Measurements from ENCODE around the gene TOX2. TPM values are rescaled to one million over a fixed set of nuclear protein-coding genes. Genes with fewer than 3 reads are reported as not detected.

Gene TOX2
- total and polyA plus RNA-seq, 2 of the 4 experiments (the other 2 are of a cell fraction), result 1.3 to 17.5 TPM

GRCh38 chr20:44040202-44040915, 125.7 kb downstream of the TOX2 start:
- H2BK15ac ChIP-seq (ENCODE audit: low read depth, low read length), result no peak overlapping the region
- no peak overlapping the region for H3K14ac ChIP-seq (replicated peaks; ENCODE audit: low read depth, low read length)
- H3K36me3 ChIP-seq (ENCODE audit: control insufficient read depth, insufficient read depth, low read length), result peaks cover 2% of the 10 kb centered on the region; the same call in 1 of the 2 replicates
- CTCF ChIA-PET, result no interaction called here
- 100% methylated on average over 1 of the region's 5 CpGs; no CpG with 5 or more reads in 1 of the 2 experiments for WGBS, 2 experiments (ENCODE audit: extremely low coverage in 2 of 2, insufficient read length in 1 of 2)
- H4K20me1 ChIP-seq (ENCODE audit: insufficient read depth, low read length), result peaks cover 9% of the 10 kb centered on the region; the same call in 1 of the 2 replicates
- H3K56ac ChIP-seq (ENCODE audit: extremely low read depth, insufficient read depth, low read length), result no peak overlapping the region
- no peak overlapping the region for H4K5ac ChIP-seq (ENCODE audit: low read depth, low read length)
- H3K23ac ChIP-seq (ENCODE audit: low read depth, low read length), result no peak overlapping the region
- POLR2A ChIA-PET (ENCODE audit: unreplicated experiment), result no interaction called here
- H3K18ac ChIP-seq (ENCODE audit: low read depth, low read length), result no peak overlapping the region
- no peak overlapping the region for H2AK9ac ChIP-seq (replicated peaks; ENCODE audit: low read depth, low read length, poor library complexity)
- no TSS peak for BruUV-seq (replicated peaks)
- no peaks in the 10 kb centered on the region for H3K4me1 ChIP-seq (ENCODE audit: control insufficient read depth, insufficient read depth, low read length)
- H3K4me2 ChIP-seq (ENCODE audit: low read depth, low read length), result no peak overlapping the region
- dilution Hi-C loops (cut with HindIII; ENCODE audit: low sequenced_read_pairs, unreplicated experiment) (no loop called here), intact Hi-C loops (cut with micrococcal nuclease) (no loop called here), in situ Hi-C loops (cut with MboI; ENCODE audit: low sequenced_read_pairs) (no loop called here)
- H3K9me1 ChIP-seq (ENCODE audit: insufficient read depth, low read length), result peaks cover 12% of the 10 kb centered on the region
- H4K91ac ChIP-seq (ENCODE audit: insufficient read depth, low read depth, low read length), result no peak overlapping the region
- no peak overlapping the region for H2BK120ac ChIP-seq (ENCODE audit: low read depth, low read length)
- H2AFZ ChIP-seq (replicated peaks; ENCODE audit: low read length, poor library complexity), result no peak overlapping the region
- no peak overlapping the region for H3K9ac ChIP-seq (ENCODE audit: low read depth, low read length)
- no peak overlapping the region for H4K8ac ChIP-seq (ENCODE audit: low read depth in 2 of 2, low read length in 2 of 2)
- no peak overlapping the region for H2BK20ac ChIP-seq (ENCODE audit: low read depth, low read length)
- peaks cover 19 to 48% of the 10 kb centered on the region in 2 experiments for H3K79me1 ChIP-seq (ENCODE audit: low read depth in 1 of 2, low read length in 2 of 2)
- H3K27ac ChIP-seq (ENCODE audit: insufficient read depth, low read length), result no peak overlapping the region
- no peak overlapping the region for H3K4me3 ChIP-seq (ENCODE audit: insufficient read depth, low read depth, low read length)
- no peak overlapping the region; the same call in 1 of the 2 replicates for H2AK5ac ChIP-seq (ENCODE audit: low read depth, low read length)
- no peaks in the 10 kb centered on the region for H3K27me3 ChIP-seq (ENCODE audit: control insufficient read depth, insufficient read depth, low read length)
- no peak overlapping the region for H3K4ac ChIP-seq (ENCODE audit: low read depth, low read length)
- ATAC-seq (ENCODE audit: low read depth), result no peak
- H2BK5ac ChIP-seq (ENCODE audit: low read depth, low read length, poor library complexity, severe bottlenecking), result no peak overlapping the region
- DNase-seq, result no peak
- H3K9me3 ChIP-seq (ENCODE audit: control insufficient read depth, insufficient read depth, low read length), result no peaks in the 10 kb centered on the region
- TF ChIP-seq MAFK (IDR thresholded peaks at IDR 0.05; ENCODE audit: low read depth, low read length) (no peak), USF2 (IDR thresholded peaks at IDR 0.05; ENCODE audit: low read depth, low read length) (no peak), POLR2A (IDR thresholded peaks at IDR 0.05; ENCODE audit: low read depth, low read length) (no peak)

Data from IMR-90 (cell line).